ENCODE results near the gene ZNF892. TPM values are rescaled to one million over a fixed set of nuclear protein-coding genes. Genes with fewer than 3 reads are reported as not detected.
A peak's percentile ranks its signal among the peaks of the same experiment; 100 is the strongest.

The ZNF892 gene
- total and polyA plus RNA-seq, 9 of the 15 experiments (the other 6 are each of a cell fraction or from before 2014, with no cell fraction given), result 0.07 to 0.13 (median 0.09) TPM; not detected in 6

DNA sequence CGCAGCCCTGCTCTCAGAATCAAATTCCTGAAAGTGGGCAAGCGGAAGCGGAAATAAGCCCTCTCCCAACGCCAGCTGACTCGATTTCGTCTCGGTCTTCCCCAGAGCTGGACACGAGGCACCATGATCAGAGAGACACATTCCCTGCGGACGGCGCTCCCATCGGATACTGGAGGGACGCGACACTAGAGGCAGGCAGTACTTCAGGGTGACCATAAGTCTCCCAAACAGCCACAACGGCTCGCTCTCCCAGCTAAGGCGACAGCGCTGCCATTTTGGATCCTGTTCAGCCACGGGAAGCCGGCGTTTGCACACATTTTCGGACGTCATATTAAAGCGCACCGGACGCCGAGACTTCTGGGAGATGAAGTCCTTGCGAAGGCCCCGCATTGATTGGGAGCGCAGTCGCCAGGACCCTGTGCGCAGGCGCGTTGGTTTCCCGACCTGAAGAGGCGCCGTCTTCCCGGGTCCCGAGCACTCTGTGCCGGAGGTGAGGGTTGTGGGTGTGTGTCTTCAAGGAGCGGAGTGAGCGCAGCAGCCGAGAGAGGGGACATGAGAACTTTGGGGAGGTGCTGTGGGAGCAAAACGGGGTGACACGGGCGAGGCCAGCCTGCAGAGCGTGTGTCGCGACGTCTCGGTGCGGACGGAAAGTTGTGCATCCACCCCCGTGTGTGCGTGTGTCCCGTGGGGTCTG is 41.8 kb upstream of the ZNF892 start, which contains the start of gene ZNF2 (continued):
- TF ChIP-seq PHB2 (IDR thresholded peaks at IDR 0.05; ENCODE audit: low read depth) (no peak), BRCA1 (IDR thresholded peaks at IDR 0.05) (no peak), BRCA1 (CRISPR knock-in tag; IDR thresholded peaks at IDR 0.05) (no peak), ZKSCAN3 (CRISPR knock-in tag; IDR thresholded peaks at IDR 0.05) (no peak), ZNF175 (CRISPR knock-in tag; IDR thresholded peaks at IDR 0.05; ENCODE audit: low read depth) (no peak), NFATC3 (IDR thresholded peaks at IDR 0.05) (no peak), KLF16 (IDR thresholded peaks at IDR 0.05) (no peak), NCOA2 (IDR thresholded peaks at IDR 0.05; ENCODE audit: partially characterized antibody in 2 of 2) (no peak), POLR2AphosphoS5 (IDR thresholded peaks at IDR 0.05; ENCODE audit: control insufficient read depth, insufficient read depth, low read depth, low read length) (peak; percentile 88), COPS2 (conservative IDR thresholded peaks at IDR 0.05) (no peak)
- TF ChIP-seq, protein P1, sequence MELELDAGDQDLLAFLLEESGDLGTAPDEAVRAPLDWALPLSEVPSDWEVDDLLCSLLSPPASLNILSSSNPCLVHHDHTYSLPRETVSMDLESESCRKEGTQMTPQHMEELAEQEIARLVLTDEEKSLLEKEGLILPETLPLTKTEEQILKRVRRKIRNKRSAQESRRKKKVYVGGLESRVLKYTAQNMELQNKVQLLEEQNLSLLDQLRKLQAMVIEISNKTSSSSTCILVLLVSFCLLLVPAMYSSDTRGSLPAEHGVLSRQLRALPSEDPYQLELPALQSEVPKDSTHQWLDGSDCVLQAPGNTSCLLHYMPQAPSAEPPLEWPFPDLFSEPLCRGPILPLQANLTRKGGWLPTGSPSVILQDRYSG (tag; conservative IDR thresholded peaks at IDR 0.05; ENCODE audit: low read depth), result peak; percentile 81
- TF ChIP-seq, protein P2, sequence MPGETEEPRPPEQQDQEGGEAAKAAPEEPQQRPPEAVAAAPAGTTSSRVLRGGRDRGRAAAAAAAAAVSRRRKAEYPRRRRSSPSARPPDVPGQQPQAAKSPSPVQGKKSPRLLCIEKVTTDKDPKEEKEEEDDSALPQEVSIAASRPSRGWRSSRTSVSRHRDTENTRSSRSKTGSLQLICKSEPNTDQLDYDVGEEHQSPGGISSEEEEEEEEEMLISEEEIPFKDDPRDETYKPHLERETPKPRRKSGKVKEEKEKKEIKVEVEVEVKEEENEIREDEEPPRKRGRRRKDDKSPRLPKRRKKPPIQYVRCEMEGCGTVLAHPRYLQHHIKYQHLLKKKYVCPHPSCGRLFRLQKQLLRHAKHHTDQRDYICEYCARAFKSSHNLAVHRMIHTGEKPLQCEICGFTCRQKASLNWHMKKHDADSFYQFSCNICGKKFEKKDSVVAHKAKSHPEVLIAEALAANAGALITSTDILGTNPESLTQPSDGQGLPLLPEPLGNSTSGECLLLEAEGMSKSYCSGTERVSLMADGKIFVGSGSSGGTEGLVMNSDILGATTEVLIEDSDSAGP (CRISPR knock-in tag; IDR thresholded peaks at IDR 0.05), result no peak
- TF ChIP-seq, protein P3, sequence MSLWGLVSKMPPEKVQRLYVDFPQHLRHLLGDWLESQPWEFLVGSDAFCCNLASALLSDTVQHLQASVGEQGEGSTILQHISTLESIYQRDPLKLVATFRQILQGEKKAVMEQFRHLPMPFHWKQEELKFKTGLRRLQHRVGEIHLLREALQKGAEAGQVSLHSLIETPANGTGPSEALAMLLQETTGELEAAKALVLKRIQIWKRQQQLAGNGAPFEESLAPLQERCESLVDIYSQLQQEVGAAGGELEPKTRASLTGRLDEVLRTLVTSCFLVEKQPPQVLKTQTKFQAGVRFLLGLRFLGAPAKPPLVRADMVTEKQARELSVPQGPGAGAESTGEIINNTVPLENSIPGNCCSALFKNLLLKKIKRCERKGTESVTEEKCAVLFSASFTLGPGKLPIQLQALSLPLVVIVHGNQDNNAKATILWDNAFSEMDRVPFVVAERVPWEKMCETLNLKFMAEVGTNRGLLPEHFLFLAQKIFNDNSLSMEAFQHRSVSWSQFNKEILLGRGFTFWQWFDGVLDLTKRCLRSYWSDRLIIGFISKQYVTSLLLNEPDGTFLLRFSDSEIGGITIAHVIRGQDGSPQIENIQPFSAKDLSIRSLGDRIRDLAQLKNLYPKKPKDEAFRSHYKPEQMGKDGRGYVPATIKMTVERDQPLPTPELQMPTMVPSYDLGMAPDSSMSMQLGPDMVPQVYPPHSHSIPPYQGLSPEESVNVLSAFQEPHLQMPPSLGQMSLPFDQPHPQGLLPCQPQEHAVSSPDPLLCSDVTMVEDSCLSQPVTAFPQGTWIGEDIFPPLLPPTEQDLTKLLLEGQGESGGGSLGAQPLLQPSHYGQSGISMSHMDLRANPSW (CRISPR knock-in tag; IDR thresholded peaks at IDR 0.05), result peak; percentile 33; the same call in 1 of the 2 replicates
- TF ChIP-seq, protein P4, sequence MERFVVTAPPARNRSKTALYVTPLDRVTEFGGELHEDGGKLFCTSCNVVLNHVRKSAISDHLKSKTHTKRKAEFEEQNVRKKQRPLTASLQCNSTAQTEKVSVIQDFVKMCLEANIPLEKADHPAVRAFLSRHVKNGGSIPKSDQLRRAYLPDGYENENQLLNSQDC (CRISPR knock-in tag; IDR thresholded peaks at IDR 0.05), result no peak
- TF ChIP-seq, protein P5, sequence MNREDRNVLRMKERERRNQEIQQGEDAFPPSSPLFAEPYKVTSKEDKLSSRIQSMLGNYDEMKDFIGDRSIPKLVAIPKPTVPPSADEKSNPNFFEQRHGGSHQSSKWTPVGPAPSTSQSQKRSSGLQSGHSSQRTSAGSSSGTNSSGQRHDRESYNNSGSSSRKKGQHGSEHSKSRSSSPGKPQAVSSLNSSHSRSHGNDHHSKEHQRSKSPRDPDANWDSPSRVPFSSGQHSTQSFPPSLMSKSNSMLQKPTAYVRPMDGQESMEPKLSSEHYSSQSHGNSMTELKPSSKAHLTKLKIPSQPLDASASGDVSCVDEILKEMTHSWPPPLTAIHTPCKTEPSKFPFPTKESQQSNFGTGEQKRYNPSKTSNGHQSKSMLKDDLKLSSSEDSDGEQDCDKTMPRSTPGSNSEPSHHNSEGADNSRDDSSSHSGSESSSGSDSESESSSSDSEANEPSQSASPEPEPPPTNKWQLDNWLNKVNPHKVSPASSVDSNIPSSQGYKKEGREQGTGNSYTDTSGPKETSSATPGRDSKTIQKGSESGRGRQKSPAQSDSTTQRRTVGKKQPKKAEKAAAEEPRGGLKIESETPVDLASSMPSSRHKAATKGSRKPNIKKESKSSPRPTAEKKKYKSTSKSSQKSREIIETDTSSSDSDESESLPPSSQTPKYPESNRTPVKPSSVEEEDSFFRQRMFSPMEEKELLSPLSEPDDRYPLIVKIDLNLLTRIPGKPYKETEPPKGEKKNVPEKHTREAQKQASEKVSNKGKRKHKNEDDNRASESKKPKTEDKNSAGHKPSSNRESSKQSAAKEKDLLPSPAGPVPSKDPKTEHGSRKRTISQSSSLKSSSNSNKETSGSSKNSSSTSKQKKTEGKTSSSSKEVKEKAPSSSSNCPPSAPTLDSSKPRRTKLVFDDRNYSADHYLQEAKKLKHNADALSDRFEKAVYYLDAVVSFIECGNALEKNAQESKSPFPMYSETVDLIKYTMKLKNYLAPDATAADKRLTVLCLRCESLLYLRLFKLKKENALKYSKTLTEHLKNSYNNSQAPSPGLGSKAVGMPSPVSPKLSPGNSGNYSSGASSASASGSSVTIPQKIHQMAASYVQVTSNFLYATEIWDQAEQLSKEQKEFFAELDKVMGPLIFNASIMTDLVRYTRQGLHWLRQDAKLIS (CRISPR knock-in tag; IDR thresholded peaks at IDR 0.05), result 0 out of 2 replicates have a peak, but pooled peaks have one; percentile 38
- TF ChIP-seq, protein P6, sequence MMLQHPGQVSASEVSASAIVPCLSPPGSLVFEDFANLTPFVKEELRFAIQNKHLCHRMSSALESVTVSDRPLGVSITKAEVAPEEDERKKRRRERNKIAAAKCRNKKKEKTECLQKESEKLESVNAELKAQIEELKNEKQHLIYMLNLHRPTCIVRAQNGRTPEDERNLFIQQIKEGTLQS (IDR thresholded peaks at IDR 0.05), result no peak; the same call in 1 of the 2 replicates
- TF ChIP-seq, protein P6 (CRISPR knock-in tag; conservative IDR thresholded peaks at IDR 0.05), result no peak

Measured in K562 (cell line).